ENCODE results near the gene HACD2.

- TF ChIP-seq CTCF (IDR thresholded peaks at IDR 0.05) (no peak), EZH2phosphoT487 (IDR thresholded peaks at IDR 0.05) (no peak), EZH2 (IDR thresholded peaks at IDR 0.05) (no peak)
Observed at GRCh38 chr3:123620343-123620742, 35.5 kb upstream of the HACD2 start.
